ENCODE results near the gene PTPRE.

The PTPRE gene

DNA sequence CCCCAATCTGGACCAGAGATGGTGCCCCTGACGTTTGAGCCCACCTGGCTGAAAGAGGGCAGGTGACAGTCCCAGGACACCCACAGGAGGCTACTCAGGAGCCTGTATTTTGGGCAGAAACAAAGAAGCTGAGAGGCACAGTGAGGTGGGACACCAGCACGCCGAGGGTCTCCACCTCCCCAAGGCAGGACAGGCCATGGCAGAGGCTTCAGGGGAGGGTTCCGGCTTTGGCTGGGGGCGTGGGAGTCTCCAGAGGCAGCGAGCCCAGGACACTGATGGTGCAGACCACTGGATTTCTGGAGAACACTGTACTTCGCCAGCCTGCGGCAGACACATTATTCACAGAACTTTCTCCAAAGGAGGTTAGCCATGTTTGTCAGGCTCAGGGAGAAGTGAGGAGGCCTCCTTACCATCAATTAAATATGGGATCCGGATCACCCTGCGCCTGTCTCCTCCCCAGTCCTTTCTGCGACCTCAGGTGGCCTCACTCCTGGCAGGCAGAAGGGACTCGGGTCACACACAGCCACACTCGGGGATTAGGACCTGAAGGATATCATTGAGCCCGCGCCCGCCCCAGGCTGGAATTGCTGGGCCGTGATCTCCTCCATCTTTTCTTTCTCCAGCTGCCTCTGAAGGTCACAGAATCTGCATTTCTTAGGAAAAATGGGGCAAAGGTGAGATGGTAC is 121.1 kb downstream of the PTPRE start:
- Histone ChIP-seq H3K36me3 (no peaks in the 10 kb centered on the region), H3K9me3 (no peaks in the 10 kb centered on the region), H3K27me3 (no peaks in the 10 kb centered on the region), H3K27ac (no peak overlapping the region), H3K4me1 (no peaks in the 10 kb centered on the region), H3K4me3 (no peak overlapping the region)
- intact Hi-C loops (cut with DNase I; ENCODE audit: low total_unique reads), result no loop called here
- TF ChIP-seq, protein P1, sequence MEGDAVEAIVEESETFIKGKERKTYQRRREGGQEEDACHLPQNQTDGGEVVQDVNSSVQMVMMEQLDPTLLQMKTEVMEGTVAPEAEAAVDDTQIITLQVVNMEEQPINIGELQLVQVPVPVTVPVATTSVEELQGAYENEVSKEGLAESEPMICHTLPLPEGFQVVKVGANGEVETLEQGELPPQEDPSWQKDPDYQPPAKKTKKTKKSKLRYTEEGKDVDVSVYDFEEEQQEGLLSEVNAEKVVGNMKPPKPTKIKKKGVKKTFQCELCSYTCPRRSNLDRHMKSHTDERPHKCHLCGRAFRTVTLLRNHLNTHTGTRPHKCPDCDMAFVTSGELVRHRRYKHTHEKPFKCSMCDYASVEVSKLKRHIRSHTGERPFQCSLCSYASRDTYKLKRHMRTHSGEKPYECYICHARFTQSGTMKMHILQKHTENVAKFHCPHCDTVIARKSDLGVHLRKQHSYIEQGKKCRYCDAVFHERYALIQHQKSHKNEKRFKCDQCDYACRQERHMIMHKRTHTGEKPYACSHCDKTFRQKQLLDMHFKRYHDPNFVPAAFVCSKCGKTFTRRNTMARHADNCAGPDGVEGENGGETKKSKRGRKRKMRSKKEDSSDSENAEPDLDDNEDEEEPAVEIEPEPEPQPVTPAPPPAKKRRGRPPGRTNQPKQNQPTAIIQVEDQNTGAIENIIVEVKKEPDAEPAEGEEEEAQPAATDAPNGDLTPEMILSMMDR (IDR thresholded peaks at IDR 0.05), result no peak
- DNase-seq, result no peak

DNA sequence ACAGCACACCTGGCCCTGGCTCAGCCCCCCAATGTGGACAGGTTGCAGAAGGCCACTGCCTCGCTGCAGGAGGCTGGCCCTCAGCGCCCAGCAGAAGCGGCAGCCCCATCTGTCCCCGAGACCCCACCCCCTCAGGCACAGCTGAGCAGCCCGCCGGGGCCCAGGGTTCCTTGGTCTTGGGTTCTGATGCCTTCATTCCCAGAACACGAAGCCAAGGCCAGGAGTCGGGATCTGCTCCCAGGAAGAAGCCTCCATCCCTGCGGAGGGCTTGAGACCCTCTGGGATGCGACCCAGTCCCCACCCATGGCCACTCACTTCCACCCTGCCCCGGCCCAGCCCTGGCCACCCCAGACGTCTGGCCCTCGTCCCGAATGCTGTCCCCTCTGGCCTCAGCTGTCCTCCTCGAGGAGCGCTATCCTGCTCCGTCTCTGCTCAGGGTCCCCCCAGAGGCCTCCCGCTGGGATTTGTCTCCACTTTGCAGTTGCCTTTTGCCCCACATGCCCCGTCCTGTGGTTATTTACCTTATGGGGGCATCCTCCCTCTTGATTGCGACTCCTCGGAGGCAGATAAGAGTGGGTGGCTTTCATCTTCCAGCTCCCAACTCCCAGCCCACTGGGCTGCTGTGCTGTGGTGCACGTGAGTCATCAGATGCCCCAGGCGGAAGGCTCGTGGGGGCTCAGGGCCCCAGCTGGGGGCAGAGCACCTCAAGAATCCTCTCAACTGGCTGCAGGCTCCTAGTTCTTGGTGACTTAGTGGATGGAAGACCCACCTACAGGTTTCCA is 121.8 kb downstream of the PTPRE start:
- intact Hi-C loops (cut with DNase I; ENCODE audit: low total_unique reads), result no loop called here
- no peak for DNase-seq
- H3K4me1 ChIP-seq, result no peaks in the 10 kb centered on the region
- TF ChIP-seq, protein P1 (IDR thresholded peaks at IDR 0.05), result no peak
- H3K9me3 ChIP-seq, result no peaks in the 10 kb centered on the region
- no peak overlapping the region for H3K4me3 ChIP-seq
- H3K27me3 ChIP-seq, result no peaks in the 10 kb centered on the region
- H3K36me3 ChIP-seq, result no peaks in the 10 kb centered on the region
- H3K27ac ChIP-seq, result no peak overlapping the region

DNA sequence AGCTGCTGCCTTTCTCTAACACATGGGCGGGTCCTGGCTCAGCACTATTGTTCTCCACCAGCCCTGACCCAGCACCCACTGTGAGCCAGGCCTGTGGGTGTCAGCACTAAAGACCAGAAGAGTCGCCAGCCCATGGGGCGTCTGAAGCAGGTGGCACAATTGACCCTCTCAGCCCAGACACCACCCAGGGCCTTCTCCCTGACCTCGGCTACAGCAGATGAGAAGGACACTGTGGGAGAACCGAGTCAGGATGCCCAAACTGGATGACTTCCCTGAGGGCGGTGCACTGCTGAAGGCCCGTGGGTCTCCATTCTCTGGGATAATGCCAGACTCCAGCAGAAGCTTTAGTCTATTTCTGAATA is 122.4 kb downstream of the PTPRE start:
- DNase-seq, result no peak
- no peak overlapping the region for H3K27ac ChIP-seq
- no peaks in the 10 kb centered on the region for H3K36me3 ChIP-seq
- intact Hi-C loops (cut with DNase I; ENCODE audit: low total_unique reads), result no loop called here
- H3K27me3 ChIP-seq, result no peaks in the 10 kb centered on the region
- H3K9me3 ChIP-seq, result no peaks in the 10 kb centered on the region
- TF ChIP-seq, protein P1 (IDR thresholded peaks at IDR 0.05), result no peak
- H3K4me1 ChIP-seq, result no peaks in the 10 kb centered on the region
- no peak overlapping the region for H3K4me3 ChIP-seq

DNA sequence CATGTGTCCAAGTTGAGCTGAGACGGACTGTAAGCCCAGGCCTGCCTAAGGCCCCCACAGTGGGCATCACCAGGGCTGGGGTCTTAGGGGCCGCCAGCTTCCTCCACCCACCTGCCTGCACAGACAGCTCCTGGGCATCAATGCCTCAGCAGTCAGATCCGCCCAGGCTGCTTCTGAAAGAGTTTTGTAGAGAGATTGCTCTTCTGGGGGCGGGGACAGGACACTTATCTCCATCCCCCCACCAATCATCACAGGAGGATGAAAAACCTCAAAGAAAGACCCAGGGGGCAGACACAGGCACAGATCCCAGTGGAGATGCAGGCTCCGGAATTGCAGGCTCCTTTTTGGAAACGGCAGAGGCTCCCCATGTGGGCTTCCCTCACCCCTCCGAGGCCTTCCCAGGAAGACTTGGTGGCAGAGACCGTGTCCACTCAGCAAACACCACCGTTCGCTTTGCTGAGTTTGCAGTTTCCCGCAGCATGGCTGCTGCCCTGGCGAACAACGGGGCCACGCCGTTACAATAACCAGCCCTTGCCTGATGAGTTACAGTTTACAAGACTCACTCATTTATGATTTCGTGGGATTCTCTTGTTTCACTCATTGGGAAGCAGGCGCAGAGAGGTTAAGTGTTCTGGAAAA is 122.9 kb downstream of the PTPRE start:
- Histone ChIP-seq H3K27ac (no peak overlapping the region), H3K4me1 (no peaks in the 10 kb centered on the region), H3K36me3 (no peaks in the 10 kb centered on the region), H3K9me3 (no peaks in the 10 kb centered on the region), H3K27me3 (no peaks in the 10 kb centered on the region), H3K4me3 (no peak overlapping the region)
- TF ChIP-seq, protein P1 (IDR thresholded peaks at IDR 0.05), result no peak
- no peak for DNase-seq
- intact Hi-C loops (cut with DNase I; ENCODE audit: low total_unique reads), result no loop called here

DNA sequence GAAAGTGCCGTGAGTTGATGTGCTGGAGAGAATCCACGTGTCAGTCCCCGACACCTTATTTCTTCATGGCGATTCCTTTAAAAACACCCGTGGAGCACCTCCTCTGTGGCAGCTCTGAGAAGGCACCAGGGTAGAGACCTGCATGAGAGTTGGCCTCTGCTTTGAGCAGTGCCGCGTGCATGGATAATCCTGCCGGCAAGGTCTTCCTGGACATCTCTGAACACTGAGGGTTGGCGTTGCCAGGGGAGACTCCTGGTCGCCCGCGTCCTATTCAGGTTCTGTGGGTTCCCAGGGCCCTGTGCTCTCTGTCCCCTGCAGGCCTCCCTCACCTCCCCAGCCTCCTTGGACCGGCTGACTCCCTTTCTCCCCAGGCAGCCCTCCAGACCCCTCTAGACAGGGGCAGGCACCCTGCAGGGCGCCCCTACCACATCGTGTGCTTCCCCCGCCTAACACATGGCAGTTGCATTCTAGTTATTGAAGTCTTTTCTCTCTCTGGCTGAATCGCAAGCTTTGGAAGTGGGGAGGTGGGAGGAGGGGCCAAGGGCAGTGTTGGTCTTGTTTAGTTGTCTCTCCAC is 123.7 kb downstream of the PTPRE start:
- Histone ChIP-seq H3K27me3 (no peaks in the 10 kb centered on the region), H3K27ac (no peak overlapping the region), H3K9me3 (no peaks in the 10 kb centered on the region), H3K36me3 (no peaks in the 10 kb centered on the region), H3K4me1 (no peaks in the 10 kb centered on the region), H3K4me3 (no peak overlapping the region)
- TF ChIP-seq, protein P1 (IDR thresholded peaks at IDR 0.05), result no peak
- no peak for DNase-seq
- intact Hi-C loops (cut with DNase I; ENCODE audit: low total_unique reads), result no loop called here

Data from tibial artery (tissue), 4 donors.